Measurements from ENCODE around the gene LRRN3. TPM values are rescaled to one million over a fixed set of nuclear protein-coding genes. Genes with fewer than 3 reads are reported as not detected.

LRRN3 gene
- total RNA-seq, 1 experiment from 2014 or later, result not detected

GRCh38 chr7:111093496-111093895, 2.6 kb downstream of the LRRN3 start:
- DNase-seq, result no peak

GRCh38 chr7:111094419-111094818, 3.5 kb downstream of the LRRN3 start:
- H3K4me1 ChIP-seq (replicated peaks; ENCODE audit: insufficient read depth), result no peaks in the 10 kb centered on the region
- H2AFZ ChIP-seq, result no peak overlapping the region
- H3K4me2 ChIP-seq, result no peak overlapping the region
- no peaks in the 10 kb centered on the region for H4K20me1 ChIP-seq (ENCODE audit: insufficient read depth)
- H3K79me2 ChIP-seq (ENCODE audit: low read depth), result no peaks in the 10 kb centered on the region
- H3K27ac ChIP-seq, result no peak overlapping the region
- POLR2A ChIA-PET (ENCODE audit: unreplicated experiment), result no interaction called here
- H3K27me3 ChIP-seq (ENCODE audit: insufficient read depth, low read depth), result no peaks in the 10 kb centered on the region
- CTCF ChIA-PET, result interaction anchor here (0.5 kb wide), 1 partner anchor 18 kb away, joined by 3 read pairs; no protein-coding TSS in a partner anchor
- no peaks in the 10 kb centered on the region for H3K9me2 ChIP-seq (ENCODE audit: insufficient read depth)
- intact Hi-C loops (cut with micrococcal nuclease; ENCODE audit: unreplicated experiment), result loop anchor here (5.0 to 10.0 kb wide), 2 partner anchors 643 to 1250 kb away; no protein-coding TSS in a partner anchor
- no TSS peak for BruUV-seq (replicated peaks)
- no peaks in the 10 kb centered on the region for H3K9me3 ChIP-seq (ENCODE audit: insufficient read depth, low read depth)
- no peak overlapping the region for H3K4me3 ChIP-seq
- no peaks in the 10 kb centered on the region for H3K36me3 ChIP-seq (ENCODE audit: low read depth)
- TF ChIP-seq CTCF (conservative IDR thresholded peaks at IDR 0.05) (no peak), EZH2 (IDR thresholded peaks at IDR 0.05; ENCODE audit: low read depth) (no peak)
- H3F3A ChIP-seq (ENCODE audit: insufficient read depth, low read depth), result no peaks in the 10 kb centered on the region
- no peak for DNase-seq

More at GRCh38 chr7:111093496-111093895, 2.6 kb downstream of the LRRN3 start:
- BruUV-seq (replicated peaks), result no TSS peak
- Histone ChIP-seq H3K36me3 (ENCODE audit: low read depth) (no peaks in the 10 kb centered on the region), H4K20me1 (ENCODE audit: insufficient read depth) (no peaks in the 10 kb centered on the region), H3K27ac (no peak overlapping the region), H3K27me3 (ENCODE audit: insufficient read depth, low read depth) (no peaks in the 10 kb centered on the region), H3K79me2 (ENCODE audit: low read depth) (no peaks in the 10 kb centered on the region), H3K9me2 (ENCODE audit: insufficient read depth) (no peaks in the 10 kb centered on the region), H3F3A (ENCODE audit: insufficient read depth, low read depth) (no peaks in the 10 kb centered on the region), H3K9me3 (ENCODE audit: insufficient read depth, low read depth) (no peaks in the 10 kb centered on the region), H3K4me2 (no peak overlapping the region), H3K4me3 (no peak overlapping the region), H3K4me1 (replicated peaks; ENCODE audit: insufficient read depth) (no peaks in the 10 kb centered on the region), H2AFZ (no peak overlapping the region)
- POLR2A ChIA-PET (ENCODE audit: unreplicated experiment), result no interaction called here
- intact Hi-C loops (cut with micrococcal nuclease; ENCODE audit: unreplicated experiment), result loop anchor here (5.0 to 10.0 kb wide), 2 partner anchors 644 to 1249 kb away; no protein-coding TSS in a partner anchor
- no peak for TF ChIP-seq CTCF (conservative IDR thresholded peaks at IDR 0.05)
- TF ChIP-seq EZH2 (IDR thresholded peaks at IDR 0.05; ENCODE audit: low read depth), result no peak
- CTCF ChIA-PET, result no interaction called here

GRCh38 chr7:111096997-111097396, 6.1 kb downstream of the LRRN3 start:
- H3K9me2 ChIP-seq (ENCODE audit: insufficient read depth), result no peaks in the 10 kb centered on the region

More at GRCh38 chr7:111096997-111097396, 6.1 kb downstream of the LRRN3 start:
- no TSS peak for BruUV-seq (replicated peaks)
- Histone ChIP-seq H3K27ac (no peak overlapping the region), H3K79me2 (ENCODE audit: low read depth) (no peaks in the 10 kb centered on the region), H3K4me1 (replicated peaks; ENCODE audit: insufficient read depth) (no peaks in the 10 kb centered on the region), H3F3A (ENCODE audit: insufficient read depth, low read depth) (no peaks in the 10 kb centered on the region), H3K27me3 (ENCODE audit: insufficient read depth, low read depth) (no peaks in the 10 kb centered on the region), H4K20me1 (ENCODE audit: insufficient read depth) (no peaks in the 10 kb centered on the region), H3K4me3 (no peak overlapping the region), H3K4me2 (no peak overlapping the region), H3K9me3 (ENCODE audit: insufficient read depth, low read depth) (no peaks in the 10 kb centered on the region), H2AFZ (no peak overlapping the region), H3K36me3 (ENCODE audit: low read depth) (no peaks in the 10 kb centered on the region)
- CTCF ChIA-PET, result no interaction called here
- intact Hi-C loops (cut with micrococcal nuclease; ENCODE audit: unreplicated experiment), result loop anchor here (10.0 kb wide), 1 partner anchor 1252 kb away; no protein-coding TSS in a partner anchor
- no peak for DNase-seq
- TF ChIP-seq CTCF (conservative IDR thresholded peaks at IDR 0.05), result no peak
- TF ChIP-seq EZH2 (IDR thresholded peaks at IDR 0.05; ENCODE audit: low read depth), result no peak
- POLR2A ChIA-PET (ENCODE audit: unreplicated experiment), result no interaction called here

All from PC-9 (cell line).